Measurements from ENCODE around the gene PPP4R4.
"Not testable (repeated sequence)": the region's sequence is repeated elsewhere in the genome, so short reads cannot be mapped to it uniquely, and the experiment has no call there.

Gene PPP4R4

GRCh38 chr14:94144765-94145164 lies 29.4 kb upstream of the PPP4R4 start:
- DNase-seq = no peak

GRCh38 chr14:94145902-94146527 lies 28.1 kb upstream of the PPP4R4 start:
- DNase-seq = no peak

GRCh38 chr14:94152676-94153075 lies 21.4 kb upstream of the PPP4R4 start:
- no peak for DNase-seq

- DNase-seq = no peak
Observed at GRCh38 chr14:94153750-94154342, 20.3 kb upstream of the PPP4R4 start.

- DNase-seq = not testable (repeated sequence)
Observed at GRCh38 chr14:94156143-94156542, 18.0 kb upstream of the PPP4R4 start.

GRCh38 chr14:94157197-94157596 lies 16.9 kb upstream of the PPP4R4 start:
- no peak for DNase-seq

- no peak for DNase-seq
Observed at GRCh38 chr14:94158239-94158883, 15.8 kb upstream of the PPP4R4 start.

GRCh38 chr14:94161058-94161457 lies 13.1 kb upstream of the PPP4R4 start:
- no peak for DNase-seq

- no peak for DNase-seq
Observed at GRCh38 chr14:94161981-94162380, 12.1 kb upstream of the PPP4R4 start.

GRCh38 chr14:94162466-94162865 lies 11.7 kb upstream of the PPP4R4 start:
- DNase-seq = no peak

GRCh38 chr14:94163796-94164195 lies 10.3 kb upstream of the PPP4R4 start:
- no peak for DNase-seq

GRCh38 chr14:94164685-94165431 lies 9.3 kb upstream of the PPP4R4 start:
- DNase-seq = peak in 1 of 2 donors; percentile 23

GRCh38 chr14:94165744-94166143 lies 8.4 kb upstream of the PPP4R4 start:
- DNase-seq = no peak

GRCh38 chr14:94170136-94170535 lies 4.0 kb upstream of the PPP4R4 start:
- no peak for DNase-seq

GRCh38 chr14:94171208-94171607 lies 2.9 kb upstream of the PPP4R4 start:
- no peak for DNase-seq

GRCh38 chr14:94172545-94172944 lies 1.6 kb upstream of the PPP4R4 start:
- no peak for DNase-seq

- no peak for DNase-seq
Observed at GRCh38 chr14:94173471-94173884, 644 bp upstream of the PPP4R4 start.

- DNase-seq = no peak
Observed at GRCh38 chr14:94174604-94175010, 485 bp downstream of the PPP4R4 start.

GRCh38 chr14:94175011-94175745 lies 1.1 kb downstream of the PPP4R4 start:
- no peak for DNase-seq

- DNase-seq = no peak
Observed at GRCh38 chr14:94175747-94176146, 1.6 kb downstream of the PPP4R4 start.

- no peak for DNase-seq
Observed at GRCh38 chr14:94176808-94177207, 2.7 kb downstream of the PPP4R4 start.

- no peak for DNase-seq
Observed at GRCh38 chr14:94177806-94178205, 3.7 kb downstream of the PPP4R4 start.

- no peak for DNase-seq
Observed at GRCh38 chr14:94179244-94179643, 5.1 kb downstream of the PPP4R4 start.
